Fibroblast of lung (primary cell): ENCODE data around the gene VPS13C.

Experiments
- CTCF ChIP-seq, 2 donors: IDR thresholded peaks in 1 of 2; conservative IDR thresholded peaks in 1 of 2; 1 replicate in 1 of 2; 2 replicates in 1 of 2; pipeline ENCODE4 v1.5.1; 2011 to 2012; ENCODE audit warnings: low read length in 2 of 2, control low read depth in 1 of 2, inconsistent platforms in 1 of 2, low read depth in 1 of 2, mild to moderate bottlenecking in 1 of 2
- EZH2 ChIP-seq: IDR thresholded peaks from 2 replicates; pipeline ENCODE4 v1.5.1; 2012; ENCODE audit warnings: low read length, control low read depth, mild to moderate bottlenecking; ENCODE audit errors: missing control alignments

- TF ChIP-seq CTCF (conservative IDR thresholded peaks at IDR 0.05 in 1 of 2, IDR thresholded peaks at IDR 0.05 in 1 of 2; ENCODE audit: low read depth in 1 of 2, low read length in 2 of 2), result no peak
- no peak for TF ChIP-seq EZH2
These were observed 38.9 kb upstream of the VPS13C start for GRCh38 chr15:62099094-62099601.
